H1 (cell line): Measurements from ENCODE around the gene APOBEC2. TPM values are rescaled to one million over a fixed set of nuclear protein-coding genes. Genes with fewer than 3 reads are reported as not detected.

Experiments used
- CTCF ChIA-PET: fragments of 300-600 bp; sonication (Branson Sonifier 250); formaldehyde crosslinking; loops from one replicate; lab custom pipeline; 2021; ENCODE audit not compliant: partially characterized antibody; lab: Charles Lee
- POLR2A ChIA-PET: fragments of 300-600 bp; sonication (Branson Sonifier 250); formaldehyde crosslinking; loops from one replicate; lab custom pipeline; 2021; ENCODE audit warnings: inconsistent platforms; ENCODE audit not compliant: partially characterized antibody; lab: Charles Lee
- DNase-seq, 2 experiments: peaks; one replicate each; pipeline versions ENCODE4 v3.0.0 to v3.0.0-alpha.2; 2010 to 2022; ENCODE audit warnings: low spot score in 2 of 2, low read depth in 1 of 2, mixed read lengths in 1 of 2
- FAIRE-seq: peaks from 2 replicates; lab custom pipeline; 2011; peaks lifted over from hg19 to GRCh38; lab: Jason Lieb, UNC
- H2AFZ ChIP-seq: 2 replicates; pipeline ENCODE4 v1.8.1; 2012; ENCODE audit warnings: low read length, inconsistent platforms
- H2AK5ac ChIP-seq: 2 replicates; pipeline ENCODE4 v1.6.1; 2013; ENCODE audit warnings: low read depth, low read length
- H2BK120ac ChIP-seq: replicated peaks from 2 replicates; pipeline ENCODE3; 2013; ENCODE audit warnings: low read depth, low read length, inconsistent platforms
- H2BK12ac ChIP-seq: 2 replicates; pipeline ENCODE4 v1.6.1; 2013; ENCODE audit warnings: low read depth, low read length
- H2BK15ac ChIP-seq: 2 replicates; pipeline ENCODE4 v1.6.1; 2013; ENCODE audit warnings: low read length
- H2BK20ac ChIP-seq: 2 replicates; pipeline ENCODE4 v1.6.1; 2013; ENCODE audit warnings: low read length
- H2BK5ac ChIP-seq: 2 replicates; pipeline ENCODE4 v1.6.1; 2013; ENCODE audit warnings: low read depth, low read length
- H3K14ac ChIP-seq: 2 replicates; pipeline ENCODE4 v1.6.1; 2013; ENCODE audit warnings: inconsistent platforms; ENCODE audit not compliant: insufficient read length
- H3K18ac ChIP-seq: 2 replicates; pipeline ENCODE4 v1.6.1; 2013; ENCODE audit warnings: low read length; ENCODE audit errors: extremely low read depth
- H3K23ac ChIP-seq: 2 replicates; pipeline ENCODE4 v1.6.1; 2013; ENCODE audit warnings: inconsistent platforms; ENCODE audit not compliant: insufficient read length
- H3K23me2 ChIP-seq: 2 replicates; pipeline ENCODE4 v1.6.1; 2013; ENCODE audit warnings: low read depth, low read length
- H3K27ac ChIP-seq: 2 replicates; pipeline ENCODE4 v1.6.1; 2011; ENCODE audit warnings: low read depth, low read length, inconsistent platforms
- H3K27me3 ChIP-seq, 4 experiments: replicated peaks in 1 of 4; 1 replicate in 1 of 4; 2 replicates in 3 of 4; pipeline versions ENCODE4 v1.6.1 to v1.8.1; 2011 to 2013; ENCODE audit warnings: low read length in 3 of 4, mild to moderate bottlenecking in 3 of 4, inconsistent platforms in 2 of 4, mixed read lengths in 2 of 4, moderate library complexity in 1 of 4; ENCODE audit not compliant: control insufficient read depth in 3 of 4, insufficient read depth in 3 of 4; ENCODE audit errors: extremely low read depth in 1 of 4
- H3K36me3 ChIP-seq, 4 experiments: 2 replicates each; pipeline versions ENCODE4 v1.6.1 to v1.8.1; 2011 to 2013; ENCODE audit warnings: mild to moderate bottlenecking in 4 of 4, low read length in 3 of 4, moderate library complexity in 2 of 4, control low read depth in 1 of 4, inconsistent platforms in 1 of 4; ENCODE audit not compliant: insufficient read depth in 4 of 4, control insufficient read depth in 2 of 4
- H3K4ac ChIP-seq: replicated peaks from 2 replicates; pipeline ENCODE3; 2013; ENCODE audit warnings: low read length, low read depth, mixed read lengths, inconsistent platforms; ENCODE audit not compliant: insufficient read length
- H3K4me1 ChIP-seq, 4 experiments: replicated peaks in 1 of 4; 1 replicate in 1 of 4; 2 replicates in 3 of 4; pipeline versions ENCODE4 v1.6.1 to v1.8.1; 2011 to 2013; ENCODE audit warnings: low read length in 3 of 4, inconsistent platforms in 2 of 4, mixed read lengths in 1 of 4; ENCODE audit not compliant: insufficient read depth in 4 of 4, control insufficient read depth in 3 of 4
- H3K4me2 ChIP-seq, 2 experiments: 2 replicates each; pipeline versions ENCODE4 v1.6.1 to v1.8.1; 2011 to 2013; ENCODE audit warnings: low read depth in 2 of 2, low read length in 2 of 2, control low read depth in 1 of 2, inconsistent platforms in 1 of 2, mild to moderate bottlenecking in 1 of 2; ENCODE audit not compliant: insufficient read depth in 1 of 2
- H3K4me3 ChIP-seq, 4 experiments: fragments of 200-600, 300-600 bp in 1 of 4; sonication (generic), shearing (Covaris generic), sonication (Bioruptor Twin) in 1 of 4; 2 replicates each; pipeline versions ENCODE4 v1.5.1 to v1.8.1; 2011 to 2016; ENCODE audit warnings: low read length in 4 of 4, low read depth in 3 of 4, control low read depth in 2 of 4, inconsistent platforms in 2 of 4, mild to moderate bottlenecking in 2 of 4, mixed read lengths in 1 of 4, moderate library complexity in 1 of 4; ENCODE audit not compliant: insufficient read depth in 2 of 4; ENCODE audit errors: extremely low read depth in 1 of 4
- H3K56ac ChIP-seq: replicated peaks from 2 replicates; pipeline ENCODE3; 2013; ENCODE audit warnings: low read depth, mild to moderate bottlenecking, mixed read lengths, low read length, inconsistent platforms; ENCODE audit not compliant: insufficient read length
- H3K79me1 ChIP-seq: 2 replicates; pipeline ENCODE4 v1.6.1; 2013; ENCODE audit warnings: low read depth, low read length, control low read depth
- H3K79me2 ChIP-seq, 2 experiments: 2 replicates each; pipeline versions ENCODE4 v1.6.1 to v1.8.1; 2012 to 2013; ENCODE audit warnings: low read length in 2 of 2, mild to moderate bottlenecking in 2 of 2, inconsistent platforms in 1 of 2; ENCODE audit not compliant: insufficient read depth in 2 of 2, control insufficient read depth in 1 of 2
- H3K9ac ChIP-seq, 4 experiments: replicated peaks in 1 of 4; 1 replicate in 1 of 4; 2 replicates in 3 of 4; pipeline versions ENCODE4 v1.6.1 to v1.8.1; 2011 to 2013; ENCODE audit warnings: low read depth in 3 of 4, low read length in 3 of 4, control low read depth in 2 of 4, mild to moderate bottlenecking in 2 of 4, moderate library complexity in 2 of 4, inconsistent platforms in 1 of 4; ENCODE audit errors: extremely low read depth in 1 of 4
- H3K9me3 ChIP-seq, 2 experiments: 2 replicates each; pipeline versions ENCODE4 v1.6.1 to v1.8.1; 2012 to 2013; ENCODE audit warnings: mild to moderate bottlenecking in 2 of 2, moderate library complexity in 2 of 2, control low read depth in 1 of 2, inconsistent platforms in 1 of 2, low read depth in 1 of 2, low read length in 1 of 2, mixed read lengths in 1 of 2; ENCODE audit not compliant: insufficient read depth in 2 of 2
- H4K20me1 ChIP-seq, 2 experiments: replicated peaks in 1 of 2; 2 replicates each; pipeline versions ENCODE3 to v1.8.1; 2011 to 2013; ENCODE audit warnings: inconsistent platforms in 2 of 2, low read length in 2 of 2, mild to moderate bottlenecking in 1 of 2; ENCODE audit not compliant: insufficient read depth in 2 of 2, control insufficient read depth in 1 of 2
- H4K5ac ChIP-seq: 2 replicates; pipeline ENCODE4 v1.6.1; 2013; ENCODE audit warnings: low read length, low read depth, mixed read lengths, inconsistent platforms; ENCODE audit not compliant: insufficient read length
- H4K8ac ChIP-seq: 2 replicates; pipeline ENCODE4 v1.8.0; 2013; ENCODE audit warnings: mild to moderate bottlenecking, moderate library complexity, low read length, inconsistent platforms; ENCODE audit not compliant: insufficient read depth; ENCODE audit errors: extremely low read depth
- H4K91ac ChIP-seq: replicated peaks from 2 replicates; pipeline ENCODE3; 2013; ENCODE audit warnings: low read length, mixed read lengths, inconsistent platforms; ENCODE audit not compliant: insufficient read length
- CBX8 ChIP-seq: fragments of 300-800, 300-1000 bp; sonication (generic); IDR thresholded peaks from 2 replicates; pipeline ENCODE4 v1.7.1; 2016; ENCODE audit warnings: low read depth, low read length, borderline replicate concordance
- CHD2 ChIP-seq: IDR thresholded peaks from 2 replicates; pipeline ENCODE4 v1.6.1; 2012; ENCODE audit warnings: low read length, improper control_type of control experiment
- CREB1 ChIP-seq: IDR thresholded peaks from 2 replicates; pipeline ENCODE4 v1.6.1; 2012; ENCODE audit warnings: inconsistent platforms
- EZH2 ChIP-seq: fragments of 200-600 bp; sonication (generic); IDR thresholded peaks from 2 replicates; pipeline ENCODE4 v1.7.1; 2012; ENCODE audit warnings: low read depth, mild to moderate bottlenecking, moderate library complexity, low read length, inconsistent platforms; ENCODE audit not compliant: severe bottlenecking
- FOSL1 ChIP-seq: IDR thresholded peaks from 2 replicates; pipeline ENCODE4 v1.6.1; 2011; ENCODE audit warnings: mild to moderate bottlenecking, low read depth, low read length, moderate library complexity; ENCODE audit not compliant: insufficient read depth
- MAFK ChIP-seq: IDR thresholded peaks from 2 replicates; pipeline ENCODE4 v1.6.1; 2012; ENCODE audit warnings: low read depth, mild to moderate bottlenecking, improper control_type of control experiment, low read length
- NANOG ChIP-seq: IDR thresholded peaks from 2 replicates; pipeline ENCODE4 v1.6.1; 2011; ENCODE audit warnings: low read length, low read depth, mild to moderate bottlenecking, inconsistent platforms; ENCODE audit not compliant: insufficient read depth, poor library complexity, severe bottlenecking
- SIRT6 ChIP-seq: IDR thresholded peaks from one replicate; pipeline ENCODE4 v1.7.1; 2012; ENCODE audit warnings: low read length, inconsistent platforms
- TBP ChIP-seq: IDR thresholded peaks from 2 replicates; pipeline ENCODE4 v1.6.1; 2011; ENCODE audit warnings: low read depth, low read length, improper control_type of control experiment
- WGBS, 2 experiments: shearing (Covaris generic) in 1 of 2; methylation state at CpG; one replicate each; pipeline versions ENCODE4 v1.1.6 to v1.1.7; 2013 to 2015; ENCODE audit warnings: low lambda C conversion rate in 2 of 2, mixed read lengths in 2 of 2, inconsistent platforms in 1 of 2, low coverage in 1 of 2, missing lambda C conversion rate in 1 of 2; ENCODE audit not compliant: insufficient replicate concordance in 2 of 2, insufficient coverage in 1 of 2, insufficient read length in 1 of 2; ENCODE audit errors: extremely low coverage in 1 of 2, missing lambda C conversion rate in 1 of 2; 5-methylcytosine and 5-hydroxymethylcytosine counted together
- polyA plus RNA-seq, 7 experiments: library from polyadenylated mRNA; depleted of rRNA in 3 of 7; stranded (reverse) in 5 of 7; unstranded in 2 of 7; fragments of >200 nt in 5 of 7; fragments of 200-250 nt in 2 of 7; gene quantifications; 1 replicate in 5 of 7; 2 replicates in 1 of 7; 4 replicates in 1 of 7; pipeline versions ENCODE4 v1.2.1 to v1.2.3, GENCODE V29; 2011 to 2013; ENCODE audit warnings: missing spikeins in 2 of 7, mixed read lengths in 2 of 7
- total RNA-seq: library from RNA; stranded (reverse); fragmentation: NEBNext Ultra II Directional; extraction: Animal tissue kit (Norgen Biotek cat#: 25700); gene quantifications from 2 replicates; pipeline ENCODE4 v1.2.1, GENCODE V29; 2021
- TF ChIP-seq, protein P1 (sequence below): IDR thresholded peaks from 2 replicates; pipeline ENCODE4 v1.6.1; 2011; ENCODE audit warnings: low read length, improper control_type of control experiment

APOBEC2 gene
- total and polyA plus RNA-seq, 2 of the 8 experiments (the other 6 are each of a cell fraction or from before 2014, with no cell fraction given) = not detected

DNA sequence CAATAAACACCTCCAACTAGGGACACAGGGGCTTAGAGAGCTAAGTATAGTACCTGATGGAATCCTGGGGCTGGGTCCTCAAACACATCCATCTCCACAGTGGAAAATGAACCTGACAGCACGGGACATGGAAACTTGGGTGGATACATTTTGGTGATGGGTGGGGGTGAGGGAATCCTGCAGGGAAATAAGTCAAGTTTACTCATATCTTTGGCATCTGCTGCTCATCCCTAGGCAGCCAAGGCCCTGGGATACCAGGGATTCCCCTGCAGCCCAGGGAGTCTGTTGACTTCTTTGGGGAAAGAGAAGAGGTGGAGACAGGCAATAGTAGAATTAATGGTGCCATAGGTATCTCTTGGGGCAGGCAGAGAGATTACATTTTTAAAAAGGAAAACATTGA lies 6.6 kb downstream of the APOBEC2 start:
- H3K4me3 ChIP-seq = no peak overlapping the region
- H2BK12ac ChIP-seq = no peak overlapping the region
- no peaks in the 10 kb centered on the region; a peak in 1 of 7 replicates for H3K4me1 ChIP-seq
- no peak overlapping the region for H3K4ac ChIP-seq
- no peak overlapping the region for H4K8ac ChIP-seq
- no peak overlapping the region for H3K27ac ChIP-seq
- H3K4me2 ChIP-seq = no peak overlapping the region
- no peak overlapping the region for H4K5ac ChIP-seq
- no peak overlapping the region for H2BK120ac ChIP-seq
- H3K36me3 ChIP-seq = peaks cover 4 to 14% (median 7%) of the 10 kb centered on the region in 4 experiments; a peak in 7 of 8 replicates
- H4K91ac ChIP-seq = no peak overlapping the region
- FAIRE-seq (no peak), DNase-seq (no peak)
- H3K9me3 ChIP-seq = no peaks in the 10 kb centered on the region
- H3K27me3 ChIP-seq = no peaks in the 10 kb centered on the region
- TF ChIP-seq CBX8 = no peak
- TF ChIP-seq SIRT6 = no peak
- no peak for TF ChIP-seq NANOG
- TF ChIP-seq, protein P1, sequence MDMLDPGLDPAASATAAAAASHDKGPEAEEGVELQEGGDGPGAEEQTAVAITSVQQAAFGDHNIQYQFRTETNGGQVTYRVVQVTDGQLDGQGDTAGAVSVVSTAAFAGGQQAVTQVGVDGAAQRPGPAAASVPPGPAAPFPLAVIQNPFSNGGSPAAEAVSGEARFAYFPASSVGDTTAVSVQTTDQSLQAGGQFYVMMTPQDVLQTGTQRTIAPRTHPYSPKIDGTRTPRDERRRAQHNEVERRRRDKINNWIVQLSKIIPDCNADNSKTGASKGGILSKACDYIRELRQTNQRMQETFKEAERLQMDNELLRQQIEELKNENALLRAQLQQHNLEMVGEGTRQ = no peak
- TF ChIP-seq CREB1 = no peak
- no peak for TF ChIP-seq EZH2
- no peak for TF ChIP-seq MAFK
- no peak for TF ChIP-seq TBP
- no peak for TF ChIP-seq FOSL1
- no peak for TF ChIP-seq CHD2
- no peak overlapping the region for H3K23ac ChIP-seq
- no peak overlapping the region for H2BK5ac ChIP-seq
- no peak overlapping the region for H2AK5ac ChIP-seq
- no peak overlapping the region for H3K18ac ChIP-seq
- H3K23me2 ChIP-seq = no peaks in the 10 kb centered on the region
- no peaks in the 10 kb centered on the region for H4K20me1 ChIP-seq
- H3K9ac ChIP-seq = no peak overlapping the region
- H2BK15ac ChIP-seq = no peak overlapping the region
- H2AFZ ChIP-seq = no peak overlapping the region
- no peak overlapping the region for H3K56ac ChIP-seq
- ChIA-PET CTCF (interaction anchor here (1.1 to 2.4 kb wide), 5 partner anchors 9 to 32 kb away, joined by 4 to 14 read pairs (median 6); partner anchors contain the start of gene UNC5CL), POLR2A (interaction anchor here (0.8 kb wide), 1 partner anchor 13 kb away, joined by 3 read pairs; no protein-coding TSS in a partner anchor)
- no peaks in the 10 kb centered on the region for H3K79me2 ChIP-seq
- no peak overlapping the region for H3K14ac ChIP-seq
- 94% methylated on average over 1 of the region's 1 CpG; no CpG with 5 or more reads in 1 of the 2 experiments for WGBS, 2 experiments
- H2BK20ac ChIP-seq = no peak overlapping the region
- no peaks in the 10 kb centered on the region for H3K79me1 ChIP-seq
